GM18502 (cell line): Measurements from ENCODE around the gene DPRX.
"Not testable (repeated sequence)": the region's sequence is repeated elsewhere in the genome, so short reads cannot be mapped to it uniquely, and the experiment has no call there.

Experiments
- ATAC-seq: cut with Tn5 transposase; IDR thresholded peaks from one replicate; pipeline ENCODE4 v1.9.1; 2021; ENCODE audit warnings: mild to moderate bottlenecking; ENCODE audit not compliant: unreplicated experiment, poor library complexity

The DPRX gene

DNA sequence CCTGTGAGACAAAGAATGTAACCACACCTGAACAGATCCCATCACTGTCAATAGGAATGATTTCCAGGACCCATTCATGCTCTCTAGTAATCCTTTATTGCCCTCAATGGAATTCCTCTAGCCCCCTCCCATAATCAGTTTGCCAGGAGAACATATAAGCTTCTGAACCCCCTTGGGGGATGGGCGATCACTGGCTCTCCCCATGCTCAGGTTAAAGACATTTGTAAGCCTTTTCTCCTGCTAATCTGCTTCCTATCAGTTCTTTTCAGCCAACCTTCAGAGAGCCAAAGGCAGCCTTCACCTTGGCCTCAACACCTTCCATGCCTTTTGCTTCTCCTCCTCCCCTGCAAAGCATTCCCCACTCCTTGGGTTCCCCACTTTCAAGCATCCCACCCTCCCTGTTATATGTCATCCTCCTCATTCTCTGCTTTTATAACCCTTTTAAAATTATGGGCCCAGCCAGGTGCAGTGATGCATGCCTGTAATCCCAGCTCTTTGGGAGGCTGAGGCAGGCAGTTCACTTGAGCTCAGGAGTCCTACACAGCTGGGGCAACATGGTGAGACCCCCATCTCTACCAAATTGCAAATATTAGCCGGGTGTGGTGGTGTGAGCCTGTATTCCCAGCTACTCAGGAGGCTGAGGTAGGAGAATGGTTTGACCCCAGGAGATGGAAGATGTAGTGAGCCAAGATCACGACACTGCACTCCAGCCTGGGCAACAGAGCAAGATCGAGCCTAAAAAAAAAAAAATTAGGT lies 12.4 kb downstream of the DPRX start:
- no peak for ATAC-seq

DNA sequence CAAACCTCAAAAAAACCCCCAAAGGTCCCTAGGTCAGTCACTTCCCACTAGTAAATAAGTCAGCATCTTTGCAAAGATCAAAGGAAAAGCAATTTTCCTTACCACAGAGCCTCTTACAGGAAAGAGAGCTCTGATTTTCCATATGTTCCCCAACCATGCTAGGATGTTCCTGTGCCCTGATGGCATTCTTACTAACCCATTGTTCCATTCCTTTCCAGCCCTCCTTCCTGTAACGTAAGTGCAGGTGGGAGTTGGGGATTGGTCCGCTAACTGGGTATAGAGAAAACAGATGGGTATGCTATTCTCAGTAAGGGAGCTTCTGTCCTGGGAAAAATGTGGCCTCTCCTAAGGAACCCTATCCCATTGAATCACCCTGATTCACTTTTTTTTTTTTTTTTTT lies 14.3 kb downstream of the DPRX start:
- ATAC-seq = no peak

DNA sequence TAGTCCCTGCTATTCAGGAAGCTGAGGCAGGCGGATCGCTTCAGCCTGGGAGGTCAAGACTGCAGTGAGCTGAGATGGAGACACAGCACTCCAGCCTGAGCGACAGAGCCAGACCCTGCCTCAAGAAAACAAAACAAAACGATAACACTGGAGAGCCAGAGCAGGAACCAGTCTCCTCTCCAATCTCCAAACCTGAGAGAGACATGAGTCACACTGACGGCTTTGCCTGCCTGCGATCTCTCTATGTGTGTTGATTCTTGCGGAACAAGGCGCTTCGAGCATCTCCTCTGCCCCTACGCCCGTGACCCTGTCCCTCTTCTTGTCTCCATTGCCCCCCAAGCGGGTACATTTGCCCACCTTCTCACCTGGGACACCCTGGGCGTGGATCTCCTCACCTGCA lies 15.6 kb downstream of the DPRX start:
- ATAC-seq = no peak

DNA sequence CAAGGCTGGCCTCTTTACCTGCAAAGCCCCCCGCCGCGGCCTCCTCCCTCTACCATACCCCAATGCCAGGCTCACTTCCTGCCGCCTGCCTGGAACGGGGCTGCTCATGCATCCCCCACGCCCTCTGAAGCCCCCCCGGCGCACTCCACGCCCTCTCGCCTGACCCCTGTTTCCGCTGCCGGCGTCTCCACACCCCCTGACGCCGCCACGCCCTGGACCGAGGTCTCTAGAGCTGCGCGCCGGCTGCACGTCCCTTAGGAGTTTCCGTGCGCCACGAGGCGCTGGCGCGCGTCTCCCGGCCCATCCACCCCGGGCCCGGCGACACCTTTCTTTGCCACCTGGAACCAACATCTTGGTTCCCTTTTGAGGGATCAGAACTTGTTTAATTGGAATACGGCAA lies 16.0 kb downstream of the DPRX start:
- no peak for ATAC-seq

DNA sequence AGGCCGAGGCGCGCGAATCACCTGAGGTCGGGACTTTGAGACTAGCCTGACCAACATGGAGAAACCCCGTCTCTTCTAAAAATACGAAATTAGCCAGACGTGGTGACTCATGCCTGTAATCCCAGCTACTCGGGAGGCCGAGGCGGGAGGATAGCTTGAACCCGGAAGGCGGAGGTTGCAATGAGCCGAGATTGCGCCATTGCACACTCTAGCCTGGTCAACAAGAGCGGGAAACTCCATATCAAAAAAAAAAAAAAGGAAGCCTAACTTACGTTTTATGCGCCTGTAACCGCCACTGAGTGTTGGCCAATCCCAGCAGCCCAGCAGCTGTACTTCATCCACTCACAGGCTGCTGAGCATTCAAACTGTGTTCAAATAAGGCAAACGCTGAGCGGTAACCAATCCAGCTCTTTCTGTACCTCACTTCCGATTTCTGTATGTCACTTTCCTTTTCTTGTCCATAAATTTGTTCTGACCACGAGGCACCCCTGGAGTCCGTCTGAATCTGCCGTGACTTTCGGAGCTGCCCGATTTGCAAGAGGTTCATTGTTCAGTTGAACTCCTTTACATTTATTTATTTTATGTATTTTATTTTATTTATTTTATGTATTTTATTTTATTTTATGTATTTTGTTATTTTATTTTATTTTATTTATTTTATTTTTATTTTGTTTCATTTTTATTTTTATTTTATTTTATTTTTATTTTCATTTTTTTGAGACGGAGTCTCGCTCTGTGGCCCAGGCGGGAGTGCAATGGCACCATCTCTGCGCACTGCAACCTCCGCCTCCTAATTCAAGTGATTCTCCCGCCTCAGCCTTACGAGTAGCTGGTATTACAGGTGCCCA lies 18.2 kb downstream of the DPRX start:
- no peak for ATAC-seq

DNA sequence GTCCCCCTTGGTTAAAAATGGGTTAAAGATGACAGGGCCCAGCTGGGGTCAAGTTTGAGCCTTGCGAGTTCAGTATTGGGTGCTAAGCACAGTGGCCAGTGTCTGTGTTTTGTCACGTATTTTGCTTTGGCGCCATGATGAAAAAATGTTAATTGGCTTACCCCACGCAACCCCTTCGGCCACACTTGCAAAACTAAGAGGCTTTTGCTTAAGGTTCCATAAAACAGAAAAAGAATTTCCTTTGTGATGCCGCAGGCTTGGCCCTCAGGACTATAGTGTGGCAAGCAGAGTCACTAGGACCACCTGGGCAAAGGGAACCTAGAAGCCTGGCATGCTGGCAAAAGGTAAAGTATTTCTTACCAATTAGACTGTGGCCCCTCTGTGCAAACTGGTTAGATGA lies 20.7 kb downstream of the DPRX start:
- ATAC-seq = no peak

DNA sequence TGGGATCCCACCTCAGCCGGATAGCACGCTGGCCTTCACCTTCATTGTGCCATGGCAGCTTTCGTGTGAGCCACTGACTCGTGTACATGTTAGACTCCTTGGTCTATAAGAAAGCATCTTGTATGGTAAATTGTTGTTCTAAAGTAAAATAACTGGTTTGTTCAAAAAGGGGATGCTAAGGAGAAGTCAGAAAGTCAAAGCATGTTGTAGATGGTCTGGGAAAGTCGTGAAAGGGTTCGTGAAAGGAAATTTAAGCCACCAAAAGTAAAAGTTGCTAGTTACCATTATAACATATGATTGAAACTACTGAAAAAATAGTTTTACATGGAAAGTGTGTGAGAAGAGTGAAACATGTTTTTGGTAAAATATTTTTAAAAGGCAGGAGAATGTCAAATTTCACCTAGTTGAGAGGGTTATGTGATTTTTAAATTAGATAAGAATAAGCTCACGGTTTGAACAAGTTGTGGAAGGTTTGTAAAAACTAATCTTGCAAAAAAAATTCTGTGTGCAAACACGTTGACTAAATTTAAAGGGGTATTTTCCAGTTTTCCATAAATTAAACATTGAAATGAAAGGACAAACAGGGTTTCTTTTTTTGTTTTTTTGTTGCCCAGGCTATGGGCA lies 23.4 kb downstream of the DPRX start:
- no peak for ATAC-seq

DNA sequence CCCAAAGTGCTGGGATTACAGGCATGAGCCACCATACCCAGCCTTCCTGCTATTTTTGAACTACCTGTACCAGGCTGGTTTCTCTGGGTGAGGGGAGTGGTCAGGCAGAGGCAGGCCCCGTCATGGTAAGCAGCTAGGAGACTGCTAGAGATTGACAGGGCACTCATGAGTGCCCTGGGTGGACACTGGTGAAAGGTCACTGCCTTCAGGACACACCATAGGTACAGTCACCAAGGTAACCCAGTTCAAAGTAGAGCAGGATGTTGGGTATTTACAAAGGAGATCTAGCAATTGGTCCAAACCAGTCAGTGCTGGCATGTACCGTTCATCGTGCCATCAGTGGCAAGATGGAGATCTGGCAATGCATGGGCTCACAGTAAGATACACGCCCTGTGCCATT lies 25.5 kb downstream of the DPRX start:
- no peak for ATAC-seq

DNA sequence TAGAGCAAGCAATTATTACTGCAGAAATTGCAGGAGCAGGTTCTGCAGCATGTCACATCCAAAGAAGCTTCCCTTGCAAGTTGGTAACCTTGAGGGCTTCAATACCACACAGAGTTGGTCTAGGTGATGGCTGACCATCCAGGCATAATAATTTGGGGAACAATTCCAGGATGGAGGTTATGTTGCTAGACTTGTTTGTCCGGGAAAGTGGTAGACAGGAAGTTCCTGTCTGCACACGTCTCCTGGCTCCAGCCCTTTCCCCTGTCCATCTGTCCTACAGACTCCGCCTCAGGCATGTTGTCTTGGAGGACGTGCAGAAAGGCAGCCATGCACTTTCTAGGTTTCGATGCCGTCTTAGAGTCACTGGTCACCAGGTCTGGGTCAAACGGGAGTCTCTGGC lies 26.0 kb downstream of the DPRX start:
- ATAC-seq = no peak

DNA sequence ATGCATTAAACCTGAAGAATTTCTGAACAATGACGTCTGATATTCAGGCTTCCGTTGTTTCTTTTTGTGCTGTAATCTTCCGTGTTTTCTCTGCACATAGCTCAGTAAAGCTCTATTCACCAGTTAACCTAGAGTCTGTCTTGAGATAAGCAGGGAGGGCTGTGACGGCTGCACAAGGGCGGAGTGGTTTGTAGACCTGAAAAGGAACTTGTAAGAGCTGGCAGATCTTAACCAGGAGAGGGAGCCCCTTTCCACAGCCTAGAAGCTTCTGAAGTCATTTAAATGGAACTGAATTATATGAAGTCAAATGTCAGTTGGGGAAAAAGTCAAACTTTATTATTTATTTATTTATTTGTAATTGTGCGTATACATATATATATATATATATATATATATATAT lies 27.5 kb downstream of the DPRX start:
- no peak for ATAC-seq

DNA sequence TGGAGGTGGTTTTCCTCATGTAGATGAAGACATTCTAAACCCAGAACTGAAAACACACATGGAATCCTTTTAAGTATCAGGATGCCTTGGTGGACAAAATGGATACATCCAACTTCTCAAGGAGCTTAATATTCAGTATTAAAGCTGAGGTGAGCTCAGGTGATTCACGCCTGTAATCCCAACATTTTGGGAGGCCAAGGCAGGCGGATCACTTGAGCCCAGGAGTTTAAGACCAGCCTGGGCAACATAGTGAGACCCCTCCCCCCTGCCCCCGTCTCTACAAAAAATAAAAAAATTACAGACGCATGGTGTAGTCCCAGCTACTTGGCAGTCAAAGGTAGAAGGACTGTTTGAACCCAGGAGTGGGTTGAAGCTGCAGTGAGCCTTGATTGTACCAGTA lies 28.8 kb downstream of the DPRX start:
- ATAC-seq = no peak

DNA sequence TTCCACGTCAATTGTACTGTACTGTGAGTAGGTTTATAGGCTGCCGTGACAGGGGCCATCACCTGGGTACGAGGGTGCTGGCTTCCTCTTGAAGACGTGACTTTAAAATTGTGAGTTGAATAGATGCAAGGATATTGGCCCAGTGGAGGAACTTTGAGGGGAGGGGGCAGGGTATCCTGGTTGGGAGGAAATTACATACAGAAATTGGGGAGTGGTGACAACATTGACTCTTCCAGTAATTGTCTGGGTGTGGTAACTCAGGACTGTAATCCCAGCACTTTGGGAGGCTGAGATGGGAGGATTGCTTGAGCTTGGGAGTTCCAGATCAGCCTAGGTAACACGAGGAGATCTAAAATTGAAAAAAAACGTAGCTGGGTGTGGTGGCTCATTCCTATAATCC lies 30.4 kb downstream of the DPRX start:
- ATAC-seq = no peak

DNA sequence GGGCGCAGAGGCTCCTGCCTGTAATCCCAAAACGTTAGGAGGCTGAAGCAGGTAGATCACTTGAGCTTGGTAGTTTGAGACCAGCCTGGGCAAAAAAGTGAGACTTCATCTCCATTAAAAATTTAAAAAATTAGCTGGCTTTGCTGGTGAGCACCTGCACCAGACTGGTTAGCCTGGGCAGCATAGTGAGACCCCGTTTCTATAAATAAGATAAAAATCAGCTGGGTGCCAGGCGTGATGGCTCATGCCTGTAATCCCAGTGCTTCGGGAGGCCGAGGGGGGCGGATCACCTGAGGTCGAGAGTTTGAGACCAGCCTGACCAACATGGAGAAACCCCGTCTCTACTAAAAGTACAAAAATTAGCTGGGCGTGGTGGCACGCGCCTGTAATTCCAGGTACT lies 32.4 kb downstream of the DPRX start:
- no peak for ATAC-seq

DNA sequence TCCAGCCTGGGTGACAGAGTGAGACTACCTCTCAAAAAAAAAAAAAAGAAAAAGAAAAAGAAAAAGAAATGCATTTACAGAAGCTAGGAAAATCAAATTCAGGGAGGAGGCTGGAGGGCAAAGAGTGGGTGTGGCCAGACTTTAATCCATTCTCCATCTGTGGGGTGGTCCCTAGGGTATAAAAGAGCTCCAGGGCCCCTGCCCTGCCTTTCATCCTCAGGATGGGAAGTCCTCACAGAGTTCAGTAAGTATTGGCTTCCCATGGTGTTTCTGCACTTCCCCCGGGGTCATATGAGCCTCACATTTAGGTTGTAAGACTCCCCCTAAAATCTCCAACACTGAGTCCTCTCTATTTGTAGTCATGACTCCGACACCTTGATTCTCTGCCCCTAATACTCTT lies 33.0 kb downstream of the DPRX start:
- no peak for ATAC-seq

DNA sequence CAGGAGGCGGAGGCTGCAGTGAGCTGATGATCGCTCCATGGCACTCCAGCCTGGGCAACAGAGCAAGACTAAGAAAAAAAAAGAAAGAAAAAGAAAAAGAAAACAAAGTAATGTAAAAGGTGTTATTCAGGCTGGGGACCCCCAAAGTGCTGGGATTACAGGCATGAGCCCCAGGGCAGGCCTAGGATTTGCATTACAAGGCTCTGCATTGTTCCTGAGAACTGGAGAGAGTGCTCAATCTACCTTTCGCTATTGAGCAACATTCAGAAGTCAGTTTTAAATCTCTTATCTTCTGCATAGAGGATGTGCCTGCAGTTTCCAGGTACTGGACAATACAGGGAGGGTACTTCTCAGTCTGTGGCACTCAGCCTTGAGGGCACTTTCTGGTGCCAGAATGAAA lies 34.5 kb downstream of the DPRX start:
- ATAC-seq = not testable (repeated sequence)

DNA sequence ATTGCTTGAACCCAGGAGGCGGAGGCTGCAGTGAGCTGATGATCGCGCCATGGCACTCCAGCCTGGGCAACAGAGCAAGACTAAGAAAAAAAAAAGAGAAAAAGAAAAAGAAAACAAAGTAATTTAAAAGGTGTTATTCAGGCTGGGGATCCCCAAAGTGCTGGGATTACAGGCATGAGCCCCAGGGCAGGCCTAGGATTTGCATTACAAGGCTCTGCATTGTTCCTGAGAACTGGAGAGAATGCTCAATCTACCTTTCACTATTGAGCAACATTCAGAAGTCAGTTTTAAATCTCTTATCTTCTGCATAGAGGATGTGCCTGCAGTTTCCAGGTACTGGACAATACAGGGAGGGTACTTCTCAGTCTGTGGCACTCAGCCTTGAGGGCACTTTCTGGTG lies 37.0 kb downstream of the DPRX start:
- not testable (repeated sequence) for ATAC-seq

DNA sequence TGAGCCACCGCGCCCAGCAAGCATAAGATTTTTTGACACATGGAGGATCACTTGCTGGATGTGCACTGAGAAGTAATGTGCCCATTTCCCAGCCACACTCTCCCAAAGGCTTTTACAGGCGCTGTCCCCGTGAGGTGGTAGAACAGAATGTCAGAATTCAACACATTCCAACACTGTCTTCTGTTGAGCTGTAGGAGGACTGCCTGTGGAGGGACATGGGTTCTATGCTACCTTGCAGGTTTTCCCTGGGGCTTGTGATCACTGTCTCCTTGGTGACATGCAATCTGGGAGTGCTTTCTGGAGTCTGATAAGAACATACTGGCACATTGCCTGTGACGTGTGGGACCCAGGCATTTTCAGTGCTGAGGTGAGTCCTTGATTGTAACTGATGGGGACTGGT lies 38.5 kb downstream of the DPRX start:
- ATAC-seq = no peak

DNA sequence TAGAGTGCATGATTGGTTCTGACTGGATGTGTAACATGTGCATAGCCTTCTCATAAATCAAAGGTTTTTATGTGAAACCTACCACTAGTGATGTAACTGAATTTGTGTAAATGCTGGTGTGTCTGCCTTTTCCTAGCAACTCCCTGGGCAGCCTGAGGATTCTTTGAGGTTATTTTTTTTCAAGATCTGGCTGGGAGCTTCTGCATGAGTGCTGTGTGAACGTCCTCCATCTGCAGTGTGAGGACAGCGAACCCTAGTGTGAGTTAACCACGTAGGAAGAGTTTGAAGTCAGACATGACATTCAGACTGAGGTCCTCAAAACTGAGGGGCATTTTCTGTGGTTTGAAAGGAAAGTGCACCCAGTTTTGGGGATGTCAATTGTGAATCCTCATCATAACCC lies 39.9 kb downstream of the DPRX start:
- no peak for ATAC-seq
